HG03196 (cell line): Measurements from ENCODE around the gene TFPI.

ENCODE experiments used
- ATAC-seq: cut with Tn5 transposase; IDR thresholded peaks from one replicate; pipeline ENCODE4 v1.9.1; 2021; ENCODE audit not compliant: unreplicated experiment

Gene TFPI

DNA sequence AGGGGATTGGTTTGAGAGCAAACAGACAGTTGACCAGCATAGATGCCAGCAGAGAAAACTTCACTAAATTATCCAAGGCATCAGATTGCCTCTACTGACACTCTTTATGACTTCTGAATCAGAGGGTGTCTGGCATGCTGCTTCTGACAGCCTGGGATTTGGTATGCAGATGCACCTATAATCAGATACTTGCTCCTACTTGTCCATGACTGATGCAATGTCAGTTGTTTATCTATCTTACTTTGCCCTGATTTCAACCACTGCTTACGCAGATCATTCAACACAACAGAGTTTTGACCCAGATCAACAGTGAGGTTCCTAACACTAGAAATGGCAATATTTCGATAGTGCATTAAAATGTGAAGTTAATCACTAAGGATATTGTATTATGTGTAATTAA, 83.5 kb downstream of the TFPI start:
- ATAC-seq: no peak

DNA sequence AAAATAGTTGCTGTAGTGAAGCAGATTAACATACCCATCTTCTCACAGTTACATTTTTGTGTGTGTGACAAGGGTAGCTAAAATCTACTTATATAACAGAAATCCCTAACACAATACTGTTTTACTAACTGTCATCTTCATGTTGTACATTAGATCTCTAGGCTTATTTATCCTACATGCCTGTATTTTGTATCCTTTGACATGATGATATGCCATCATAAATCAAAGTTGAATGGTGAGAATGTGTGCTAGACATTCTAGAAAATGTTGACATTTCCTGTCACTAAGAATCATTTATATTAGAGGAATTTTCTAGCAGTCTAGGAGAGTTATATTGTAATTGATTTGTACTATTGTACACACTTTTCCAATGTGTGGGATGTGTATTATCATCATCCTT, 84.7 kb downstream of the TFPI start:
- no peak for ATAC-seq

DNA sequence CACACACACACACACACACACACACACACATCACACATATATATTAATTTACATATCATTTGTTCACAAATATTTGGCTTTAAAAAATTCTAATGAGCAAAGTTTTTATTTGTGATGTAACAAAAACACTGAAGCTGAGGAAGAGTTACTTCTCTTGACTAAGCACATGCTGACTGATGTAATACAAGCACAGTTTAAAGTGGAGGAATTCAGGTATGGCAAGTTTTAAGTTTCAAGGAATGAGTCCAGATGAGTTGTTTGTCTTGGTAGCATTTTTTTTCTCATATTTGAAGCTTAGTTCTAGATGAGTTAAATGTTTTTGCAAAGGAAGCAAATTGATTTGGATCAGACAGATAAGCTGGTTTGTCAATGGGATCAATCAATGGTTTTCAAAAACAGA, 86.0 kb downstream of the TFPI start:
- ATAC-seq: no peak

DNA sequence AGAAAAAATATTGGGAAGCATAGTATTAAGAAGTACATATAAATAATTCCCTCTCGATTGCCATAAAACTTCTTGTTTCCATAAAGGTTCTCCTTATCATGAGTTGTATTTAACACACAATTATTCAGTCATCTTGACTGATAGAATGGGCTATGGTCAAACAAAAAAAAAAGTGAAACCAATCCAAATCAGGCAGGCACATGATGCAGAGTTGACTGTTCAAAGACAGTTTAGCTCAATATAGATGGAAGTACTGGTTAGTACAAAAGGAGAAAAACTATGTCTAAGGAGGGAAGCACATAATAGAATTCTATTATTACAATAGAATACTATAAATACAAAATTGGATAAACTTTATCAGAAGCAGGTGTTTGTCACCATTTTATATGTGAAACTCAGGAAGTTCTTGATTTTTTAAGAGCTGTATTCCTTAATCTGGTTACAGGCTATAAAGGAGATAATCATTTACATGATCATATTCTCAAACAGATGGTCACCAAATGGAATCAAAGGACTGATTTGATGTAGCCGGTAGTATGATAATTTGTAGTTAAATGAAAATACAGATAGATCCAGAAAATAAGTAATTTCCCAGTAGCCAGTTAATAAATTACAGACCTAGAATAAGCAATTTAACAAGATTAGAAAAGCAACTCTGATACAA, 88.0 kb downstream of the TFPI start:
- no peak for ATAC-seq

GRCh38 chr2:187462839-187463238, 91.4 kb downstream of the TFPI start:
- no peak for ATAC-seq

DNA sequence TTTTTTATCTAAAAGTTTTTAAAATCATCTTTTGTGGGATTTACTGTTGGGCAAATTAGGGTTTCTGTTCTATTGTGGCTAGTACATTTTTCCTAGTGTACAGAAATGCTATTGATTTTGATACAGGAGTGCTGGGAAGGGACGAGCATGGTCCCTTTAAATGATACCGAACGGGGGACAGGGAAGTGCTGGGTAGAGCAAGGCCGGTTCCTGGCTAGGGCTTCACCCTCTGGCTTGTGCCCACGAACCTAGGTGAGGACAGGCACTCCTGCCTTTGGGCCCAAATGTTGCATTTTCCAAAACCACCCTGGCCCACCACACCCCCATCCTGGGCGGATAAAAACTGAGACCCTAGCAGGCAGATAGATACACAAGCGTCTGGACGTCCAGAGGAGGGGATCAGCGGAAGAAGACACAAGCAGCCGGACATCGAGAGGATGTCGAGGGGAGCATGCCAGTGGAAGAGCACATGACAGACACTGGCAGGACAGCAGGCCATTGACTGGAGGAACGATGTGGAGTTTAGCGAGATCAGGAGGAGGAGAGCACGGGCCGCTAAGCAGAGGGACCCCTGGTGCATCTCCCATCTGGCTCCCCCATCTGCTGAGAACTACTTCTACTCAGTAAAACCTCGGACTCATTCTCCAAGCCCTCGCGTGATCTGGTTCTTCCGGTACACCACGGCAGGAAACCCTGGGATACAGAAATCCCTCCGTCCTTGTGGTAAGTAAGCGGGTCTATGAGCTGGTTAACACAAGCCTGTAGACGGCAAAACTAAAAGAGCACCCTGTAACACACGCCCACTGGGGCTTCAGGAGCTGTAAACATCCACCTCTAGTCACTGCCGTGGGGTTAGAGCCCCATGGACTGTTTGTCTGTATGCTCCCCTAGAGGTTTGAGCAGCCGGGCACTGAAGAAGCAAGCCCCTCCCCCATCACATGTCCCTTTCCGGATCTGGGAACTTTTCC, 92.7 kb downstream of the TFPI start:
- no peak for ATAC-seq

GRCh38 chr2:187459256-187459655, 95.0 kb downstream of the TFPI start:
- no peak for ATAC-seq

DNA sequence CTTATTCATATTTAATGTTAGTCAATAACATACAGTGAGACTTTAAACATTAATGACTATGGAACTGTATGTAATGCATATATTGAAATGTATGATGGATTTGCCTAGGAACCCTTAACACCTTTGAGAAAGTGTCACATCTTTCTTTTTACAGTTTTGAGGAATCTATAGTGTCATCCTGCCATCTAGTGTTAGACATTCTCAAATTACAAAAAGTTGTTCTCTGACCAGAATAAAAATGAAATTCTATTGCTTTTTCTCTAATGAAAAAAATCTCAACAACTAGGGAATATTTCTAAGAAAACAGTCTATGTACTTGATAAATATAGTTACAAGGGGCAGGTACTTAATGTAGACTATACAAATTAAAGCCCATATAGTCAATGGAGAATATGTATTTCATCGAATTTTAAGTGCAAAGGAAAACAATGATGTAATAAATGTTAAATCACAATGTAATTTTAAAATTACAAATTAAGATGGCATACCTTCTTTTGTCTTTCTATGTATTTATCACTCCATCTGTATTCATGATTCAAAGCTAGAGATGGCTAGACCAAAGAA, 101.1 kb downstream of the TFPI start:
- ATAC-seq: no peak

GRCh38 chr2:187451510-187451909, 102.7 kb downstream of the TFPI start:
- ATAC-seq: no peak

GRCh38 chr2:187447336-187447735, 106.9 kb downstream of the TFPI start:
- ATAC-seq: no peak

- no peak for ATAC-seq
These were observed 107.5 kb downstream of the TFPI start for GRCh38 chr2:187446711-187447110.

DNA sequence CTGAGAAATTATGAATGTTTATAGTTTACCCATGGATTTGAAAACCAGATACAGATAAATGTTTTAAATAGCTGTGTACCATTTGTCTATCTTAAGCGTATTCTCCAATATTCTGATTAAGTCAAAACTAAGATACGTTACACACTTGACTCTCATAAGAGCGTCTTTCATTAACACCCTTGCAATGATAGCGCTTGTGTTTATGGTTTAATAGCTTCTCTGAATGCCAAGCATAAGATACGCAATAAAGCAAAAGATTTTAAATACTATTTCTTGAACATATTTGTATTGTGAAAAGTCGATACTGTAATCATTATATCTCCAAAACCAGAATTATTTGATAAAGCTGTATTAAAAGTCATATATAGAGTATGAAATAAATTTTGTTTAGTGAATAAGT, 109.2 kb downstream of the TFPI start:
- ATAC-seq: no peak

- no peak for ATAC-seq
These were observed 111.5 kb downstream of the TFPI start for GRCh38 chr2:187442778-187443177.

- ATAC-seq: no peak
These were observed 111.9 kb downstream of the TFPI start for GRCh38 chr2:187442378-187442777.

- ATAC-seq: no peak
These were observed 114.0 kb downstream of the TFPI start for GRCh38 chr2:187440101-187440675.

DNA sequence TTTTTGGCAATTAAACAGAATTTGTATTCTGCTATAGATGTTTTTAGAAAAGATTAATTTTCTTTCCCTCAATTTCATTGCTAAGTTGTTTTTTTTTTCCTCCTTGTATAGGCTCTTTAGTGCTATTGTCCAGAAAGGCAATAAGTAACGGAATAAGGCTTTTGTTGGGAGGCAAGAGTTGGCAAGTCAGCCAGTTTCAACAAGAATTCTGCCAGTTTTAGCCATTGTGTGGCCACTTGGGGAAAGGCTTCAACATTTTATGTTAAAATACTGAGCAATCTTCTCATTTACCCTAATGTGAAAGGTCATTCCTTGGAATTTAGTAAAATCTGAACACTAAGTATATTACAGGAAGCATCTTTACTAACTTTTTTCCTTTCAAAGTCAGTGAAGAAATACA, 115.8 kb downstream of the TFPI start:
- no peak for ATAC-seq

DNA sequence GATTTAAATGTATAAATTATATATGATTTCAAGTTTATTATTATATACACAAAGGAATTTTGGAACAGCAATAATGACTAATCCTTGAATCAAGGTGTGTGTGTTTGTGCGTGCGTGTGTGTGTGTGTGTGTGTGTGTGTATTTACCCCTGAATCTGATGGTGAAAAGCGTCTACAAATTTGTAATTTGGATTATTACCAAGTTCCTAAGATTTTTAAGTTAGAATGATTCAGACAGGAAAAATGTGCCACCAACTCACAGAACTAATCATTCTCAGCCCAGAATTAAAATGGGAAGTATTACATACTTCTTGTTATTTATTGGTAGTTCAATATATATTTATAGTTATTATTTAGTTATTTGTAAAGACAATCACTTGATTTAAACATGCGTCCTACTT, 118.5 kb downstream of the TFPI start:
- no peak for ATAC-seq

DNA sequence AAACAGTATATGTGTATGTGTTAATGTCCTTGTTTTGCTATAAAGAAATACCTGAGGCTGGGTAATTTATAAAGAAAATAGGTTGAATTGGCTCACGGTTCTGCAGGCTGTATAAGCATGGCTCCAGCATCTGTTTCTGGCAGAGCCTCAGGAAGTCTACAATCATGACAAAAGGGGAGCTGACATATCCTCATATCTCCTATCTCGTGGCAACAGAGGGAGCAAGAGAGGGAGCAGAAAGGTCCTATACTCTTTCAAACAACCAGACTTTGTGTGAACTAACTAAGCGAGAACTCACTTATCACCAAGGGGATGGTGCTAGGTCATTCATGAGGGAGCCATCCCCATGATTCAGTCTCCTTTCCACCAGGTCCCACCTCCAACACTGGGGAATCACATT, 119.2 kb downstream of the TFPI start:
- no peak for ATAC-seq

DNA sequence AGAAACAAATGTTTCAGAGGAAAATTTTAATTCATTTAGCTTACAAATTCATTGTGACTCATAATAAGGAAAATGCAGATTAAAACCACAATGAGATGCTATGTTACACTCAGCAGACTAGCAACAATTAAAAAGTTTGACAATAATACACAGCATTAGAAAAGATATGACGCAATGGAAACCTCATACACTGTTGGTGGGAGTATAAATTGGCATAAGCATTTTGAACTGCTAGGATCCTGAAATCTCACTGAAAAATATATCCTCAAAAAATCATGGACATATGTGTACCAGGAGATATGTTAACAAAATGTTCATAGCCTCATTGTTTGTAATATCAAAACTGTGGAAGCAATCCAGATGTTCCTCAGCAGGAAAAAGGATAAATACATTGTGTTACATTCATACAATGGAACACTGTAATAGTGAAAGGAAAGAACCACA, 119.9 kb downstream of the TFPI start:
- ATAC-seq: no peak

DNA sequence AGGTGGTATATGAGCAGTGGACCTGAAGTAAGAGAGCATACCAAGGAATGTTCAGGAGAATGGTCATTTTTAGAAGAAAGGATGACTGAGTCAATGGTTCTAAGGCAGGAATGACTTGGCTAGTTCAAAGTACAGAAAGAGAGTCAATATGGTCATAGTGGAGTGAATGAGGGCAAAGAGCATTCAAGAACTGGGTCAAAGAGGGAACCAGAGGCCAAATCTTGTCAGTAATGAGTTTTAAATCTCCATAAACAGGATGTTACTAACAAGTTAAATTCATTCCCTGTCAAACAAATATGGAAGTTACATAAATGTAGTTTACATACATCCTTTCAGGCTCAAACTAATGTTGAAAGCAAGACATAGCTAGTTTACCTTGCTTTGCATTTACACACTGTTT, 122.3 kb downstream of the TFPI start:
- no peak for ATAC-seq

DNA sequence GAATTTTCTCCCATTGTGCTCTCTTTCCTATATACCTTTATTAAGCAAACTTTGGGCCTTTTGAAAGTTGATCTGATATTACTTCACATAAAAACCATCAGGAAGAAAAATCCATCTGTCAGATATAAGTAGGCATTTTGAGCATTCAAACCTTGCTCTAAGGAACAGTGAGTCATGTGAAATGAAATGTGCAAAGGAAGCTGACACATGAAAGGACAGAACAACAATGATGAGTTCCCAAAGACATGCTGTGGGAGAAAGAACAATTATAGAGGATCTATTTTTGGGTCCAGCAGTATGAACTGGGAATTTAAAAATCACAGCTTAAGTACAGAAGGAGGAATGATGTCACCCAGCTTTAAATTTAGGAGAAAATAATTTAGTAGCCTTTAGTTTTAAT, 124.2 kb downstream of the TFPI start:
- ATAC-seq: no peak

DNA sequence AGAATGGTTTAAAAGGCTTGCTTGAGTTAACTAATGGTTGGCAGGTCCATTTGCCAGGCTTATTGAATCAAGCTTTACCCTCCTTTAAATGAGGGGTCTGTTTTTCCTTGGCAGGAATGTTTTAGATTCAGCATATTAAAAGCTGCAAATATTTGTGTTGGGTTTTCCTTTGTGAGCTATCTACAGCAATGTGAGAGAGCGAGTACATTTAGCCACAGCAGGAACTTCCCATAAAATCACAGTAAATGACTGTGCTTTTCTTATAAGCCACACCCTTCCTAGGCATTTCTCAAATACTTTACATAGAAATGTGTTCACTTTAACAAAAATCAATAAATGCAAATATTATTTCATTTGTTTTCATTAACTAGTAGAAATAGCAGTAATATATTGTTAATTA, 130.1 kb downstream of the TFPI start:
- ATAC-seq: no peak
